C4-2B (cell line): Measurements from ENCODE around the gene AR.

ENCODE experiments used
- CTCF ChIP-seq: fragments of 450-650 bp; conservative IDR thresholded peaks from 2 replicates; pipeline ENCODE4 v1.5.1; 2017; ENCODE audit warnings: mild to moderate bottlenecking
- ZFX ChIP-seq: fragments of 450-650 bp; IDR thresholded peaks from 2 replicates; pipeline ENCODE4 v1.6.1; 2017

DNA sequence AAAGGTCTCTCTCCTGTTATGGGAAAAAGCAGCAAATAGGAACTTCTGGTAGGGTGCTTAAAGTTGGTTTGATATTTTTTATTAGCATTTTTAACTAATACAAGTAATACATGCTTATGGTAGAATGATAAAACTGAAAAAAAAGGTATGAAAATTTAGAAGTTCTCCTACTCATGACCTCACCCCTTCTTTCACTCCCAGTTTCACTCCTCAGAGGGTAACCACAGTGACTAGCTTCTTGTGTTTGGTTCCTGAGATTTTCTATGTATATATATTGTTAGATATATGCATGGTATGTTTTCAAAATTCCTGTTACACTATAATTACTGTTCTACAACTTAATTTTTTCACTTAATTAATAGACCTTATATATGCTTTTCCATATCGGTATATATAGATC, 66.5 kb downstream of the AR start:
- TF ChIP-seq CTCF (no peak), ZFX (no peak)
